GM23338 (cell line): ENCODE data around the gene TNS1. TPM values are rescaled to one million over a fixed set of nuclear protein-coding genes. Genes with fewer than 3 reads are reported as not detected.

Experiments
- ATAC-seq: fragments of 200-7000 bp; cut with Tn5 transposase; 3 replicates; pipeline ENCODE4 v1.9.1; 2020
- DNase-seq: peaks from one replicate; pipeline ENCODE4 v3.0.0-alpha.2; 2015; ENCODE audit warnings: low spot score
- H2AFZ ChIP-seq: fragments of 200-600 bp; sonication (generic); 2 replicates; pipeline ENCODE4 v1.8.0; 2016; ENCODE audit warnings: antibody characterized with exemption, mild to moderate bottlenecking, moderate library complexity
- H3F3A ChIP-seq: fragments of 200-600 bp; sonication (generic); replicated peaks from 2 replicates; pipeline ENCODE4 v1.8.0; 2017; ENCODE audit warnings: antibody characterized with exemption, mixed run types, low read depth
- H3K27ac ChIP-seq: fragments of 200-600 bp; sonication (generic); 2 replicates; pipeline ENCODE4 v1.6.1; 2016; ENCODE audit warnings: low read depth
- H3K27me3 ChIP-seq: fragments of 200-600 bp; sonication (generic); 2 replicates; pipeline ENCODE4 v1.8.0; 2016; ENCODE audit warnings: mild to moderate bottlenecking, mixed run types, moderate library complexity; ENCODE audit not compliant: insufficient read depth
- H3K36me3 ChIP-seq: fragments of 200-600 bp; sonication (generic); 2 replicates; pipeline ENCODE4 v1.8.0; 2016; ENCODE audit warnings: mild to moderate bottlenecking; ENCODE audit not compliant: insufficient read depth
- H3K4me1 ChIP-seq: fragments of 200-600 bp; sonication (generic); 2 replicates; pipeline ENCODE4 v1.8.0; 2016; ENCODE audit warnings: mild to moderate bottlenecking, moderate library complexity; ENCODE audit not compliant: insufficient read depth
- H3K4me2 ChIP-seq: fragments of 200-600 bp; sonication (generic); 2 replicates; pipeline ENCODE4 v1.7.1; 2017; ENCODE audit warnings: mixed run types
- H3K4me3 ChIP-seq: fragments of 200-600 bp; sonication (generic); 2 replicates; pipeline ENCODE4 v1.6.1; 2016; ENCODE audit warnings: mixed run types
- H3K79me2 ChIP-seq: fragments of 200-600 bp; sonication (generic); replicated peaks from 2 replicates; pipeline ENCODE4 v1.8.0; 2017; ENCODE audit warnings: mild to moderate bottlenecking; ENCODE audit not compliant: insufficient read depth
- H3K9me2 ChIP-seq: fragments of 200-600 bp; sonication (generic); 2 replicates; pipeline ENCODE4 v1.8.0; 2017; ENCODE audit not compliant: insufficient read depth
- H4K20me1 ChIP-seq: fragments of 200-600 bp; sonication (generic); replicated peaks from 2 replicates; pipeline ENCODE4 v1.8.0; 2017; ENCODE audit warnings: mild to moderate bottlenecking; ENCODE audit not compliant: insufficient read depth
- H3K27ac Mint-ChIP-seq: 2 replicates; pipeline ENCODE4 v1.8.0; 2020; ENCODE audit warnings: inconsistent platforms, mild to moderate bottlenecking, moderate library complexity, mixed read lengths
- H3K27me3 Mint-ChIP-seq: 3 replicates; pipeline ENCODE4 v1.8.0; 2022; ENCODE audit warnings: low read depth, mild to moderate bottlenecking, moderate library complexity, mixed read lengths, inconsistent platforms; ENCODE audit not compliant: insufficient read depth, poor library complexity
- H3K36me3 Mint-ChIP-seq: 3 replicates; pipeline ENCODE4 v1.8.0; 2021; ENCODE audit warnings: low read depth, mild to moderate bottlenecking, inconsistent platforms, moderate library complexity, mixed read lengths
- H3K4me1 Mint-ChIP-seq: 3 replicates; pipeline ENCODE4 v1.8.0; 2020; ENCODE audit warnings: mild to moderate bottlenecking, inconsistent platforms, mixed read lengths
- H3K4me3 Mint-ChIP-seq: 3 replicates; pipeline ENCODE4 v1.8.0; 2021; ENCODE audit warnings: moderate library complexity, mild to moderate bottlenecking, inconsistent platforms, mixed read lengths
- H3K9me3 Mint-ChIP-seq: 3 replicates; pipeline ENCODE4 v1.8.0; 2020; ENCODE audit warnings: moderate library complexity, mild to moderate bottlenecking, inconsistent platforms, mixed read lengths
- CREB1 ChIP-seq: fragments of 250-450 bp; sonication (Bioruptor Pico); IDR thresholded peaks from 2 replicates; pipeline ENCODE4 v1.5.0; 2020; ENCODE audit warnings: low read depth, mild to moderate bottlenecking, moderate library complexity
- ETS1 ChIP-seq: IDR thresholded peaks from 2 replicates; pipeline ENCODE4 v1.6.1; 2016; ENCODE audit warnings: antibody characterized with exemption
- EZH2 ChIP-seq: fragments of 200-600 bp; sonication (generic); IDR thresholded peaks from one replicate; pipeline ENCODE4 v1.8.0; 2017; ENCODE audit warnings: antibody characterized with exemption, mild to moderate bottlenecking, low read depth; ENCODE audit not compliant: unreplicated experiment
- EZH2phosphoT487 ChIP-seq: fragments of 200-600 bp; sonication (generic); IDR thresholded peaks from one replicate; pipeline ENCODE4 v1.8.1; 2018; ENCODE audit warnings: antibody characterized with exemption; ENCODE audit not compliant: unreplicated experiment
- JUNB ChIP-seq: IDR thresholded peaks from one replicate; pipeline ENCODE4 v1.6.1; 2016; ENCODE audit warnings: antibody characterized with exemption; ENCODE audit not compliant: unreplicated experiment
- NANOG ChIP-seq: IDR thresholded peaks from 2 replicates; pipeline ENCODE4 v1.6.1; 2016; ENCODE audit warnings: antibody characterized with exemption, borderline replicate concordance
- POLR2AphosphoS5 ChIP-seq: IDR thresholded peaks from 2 replicates; pipeline ENCODE4 v1.6.1; 2016; ENCODE audit warnings: antibody characterized with exemption, low read depth
- STAT1 ChIP-seq: IDR thresholded peaks from one replicate; pipeline ENCODE4 v1.6.1; 2016; ENCODE audit warnings: antibody characterized with exemption; ENCODE audit not compliant: unreplicated experiment
- ZNF114 ChIP-seq: fragments of 250-450 bp; sonication (Bioruptor Pico); IDR thresholded peaks from 2 replicates; pipeline ENCODE4 v1.5.0; 2020; ENCODE audit warnings: mild to moderate bottlenecking, moderate library complexity
- ZNF331 ChIP-seq: fragments of 250-450 bp; sonication (Bioruptor Pico); IDR thresholded peaks from 2 replicates; pipeline ENCODE4 v1.5.0; 2020; ENCODE audit warnings: low read depth, mild to moderate bottlenecking, moderate library complexity
- polyA plus RNA-seq: library from polyadenylated mRNA; unstranded; fragments of >200 nt; fragmentation: Nextera tagmentation; extraction: Ambion mirVana; gene quantifications from 2 replicates; pipeline ENCODE4 v1.2.1, GENCODE V29; 2016
- total RNA-seq: library from RNA; depleted of rRNA; stranded (reverse); fragments of >200 nt; shearing (Covaris generic); gene quantifications from 2 replicates; pipeline ENCODE4 v1.2.3, GENCODE V29; 2014
- TF ChIP-seq, protein P1 (sequence below), 2 experiments: fragments of 200-600 bp in 1 of 2; sonication (generic) in 1 of 2; conservative IDR thresholded peaks; 2 replicates each; pipeline versions ENCODE4 v1.5.1 to v1.6.1; 2016 to 2017; ENCODE audit warnings: antibody characterized with exemption in 2 of 2, low read depth in 2 of 2, mild to moderate bottlenecking in 2 of 2, moderate library complexity in 1 of 2
- TF ChIP-seq, protein P2 (sequence below): fragments of 250-450 bp; sonication (Bioruptor Pico); IDR thresholded peaks from 2 replicates; pipeline ENCODE4 v1.5.0; 2020; ENCODE audit warnings: mild to moderate bottlenecking, moderate library complexity
- TF ChIP-seq, protein P3 (sequence below): IDR thresholded peaks from one replicate; pipeline ENCODE4 v1.6.1; 2018; ENCODE audit warnings: antibody characterized with exemption; ENCODE audit not compliant: unreplicated experiment

TNS1 gene
- total and polyA plus RNA-seq, 2 experiments from 2014 or later = 2.0 to 7.4 TPM

DNA sequence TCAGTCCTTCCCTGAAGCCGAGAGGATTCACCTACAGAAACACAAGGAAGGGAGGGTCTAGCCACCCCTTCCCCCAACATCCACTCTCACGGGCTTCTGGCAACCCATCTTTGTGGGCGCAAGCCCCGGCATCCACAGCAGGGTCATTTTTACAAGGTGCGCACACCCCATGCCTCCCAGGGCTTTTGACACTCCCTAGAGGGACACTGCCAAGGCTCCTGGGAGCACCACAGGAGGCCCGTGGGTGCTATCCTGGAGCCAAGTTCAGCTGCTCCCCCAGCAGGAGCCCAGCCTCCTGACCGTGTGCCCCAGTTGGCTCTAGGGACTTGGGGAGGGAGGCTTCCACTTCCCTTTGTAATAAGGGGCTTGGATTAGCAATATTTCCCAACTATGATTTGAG lies 251.6 kb downstream of the TNS1 start:
- Mint-ChIP-seq H3K4me1 (peaks cover 4% of the 10 kb centered on the region; the same call in 2 of the 3 replicates), H3K27me3 (peaks cover 5% of the 10 kb centered on the region), H3K9me3 (no peaks in the 10 kb centered on the region), H3K27ac (no peak overlapping the region), H3K36me3 (no peaks in the 10 kb centered on the region), H3K4me3 (no peak overlapping the region)
- Histone ChIP-seq H2AFZ (no peak overlapping the region), H4K20me1 (no peaks in the 10 kb centered on the region), H3F3A (no peaks in the 10 kb centered on the region), H3K4me3 (no peak overlapping the region), H3K36me3 (no peaks in the 10 kb centered on the region), H3K27me3 (0 out of 2 replicates have a peak, but pooled peaks cover 5% of the 10 kb centered on the region), H3K4me2 (no peak overlapping the region), H3K79me2 (no peaks in the 10 kb centered on the region), H3K4me1 (peaks cover 5% of the 10 kb centered on the region; the same call in 1 of the 2 replicates), H3K27ac (no peak overlapping the region), H3K9me2 (no peaks in the 10 kb centered on the region)
- TF ChIP-seq ZNF331 (CRISPR knock-in tag) (no peak), POLR2AphosphoS5 (no peak), CREB1 (CRISPR knock-in tag) (no peak), EZH2phosphoT487 (no peak), NANOG (no peak), STAT1 (no peak), JUNB (no peak), EZH2 (no peak), ZNF114 (CRISPR knock-in tag) (no peak), ETS1 (no peak)
- TF ChIP-seq, protein P1, sequence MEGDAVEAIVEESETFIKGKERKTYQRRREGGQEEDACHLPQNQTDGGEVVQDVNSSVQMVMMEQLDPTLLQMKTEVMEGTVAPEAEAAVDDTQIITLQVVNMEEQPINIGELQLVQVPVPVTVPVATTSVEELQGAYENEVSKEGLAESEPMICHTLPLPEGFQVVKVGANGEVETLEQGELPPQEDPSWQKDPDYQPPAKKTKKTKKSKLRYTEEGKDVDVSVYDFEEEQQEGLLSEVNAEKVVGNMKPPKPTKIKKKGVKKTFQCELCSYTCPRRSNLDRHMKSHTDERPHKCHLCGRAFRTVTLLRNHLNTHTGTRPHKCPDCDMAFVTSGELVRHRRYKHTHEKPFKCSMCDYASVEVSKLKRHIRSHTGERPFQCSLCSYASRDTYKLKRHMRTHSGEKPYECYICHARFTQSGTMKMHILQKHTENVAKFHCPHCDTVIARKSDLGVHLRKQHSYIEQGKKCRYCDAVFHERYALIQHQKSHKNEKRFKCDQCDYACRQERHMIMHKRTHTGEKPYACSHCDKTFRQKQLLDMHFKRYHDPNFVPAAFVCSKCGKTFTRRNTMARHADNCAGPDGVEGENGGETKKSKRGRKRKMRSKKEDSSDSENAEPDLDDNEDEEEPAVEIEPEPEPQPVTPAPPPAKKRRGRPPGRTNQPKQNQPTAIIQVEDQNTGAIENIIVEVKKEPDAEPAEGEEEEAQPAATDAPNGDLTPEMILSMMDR (conservative IDR thresholded peaks at IDR 0.05; ENCODE audit: low read depth in 2 of 2) = no peak
- TF ChIP-seq, protein P2, sequence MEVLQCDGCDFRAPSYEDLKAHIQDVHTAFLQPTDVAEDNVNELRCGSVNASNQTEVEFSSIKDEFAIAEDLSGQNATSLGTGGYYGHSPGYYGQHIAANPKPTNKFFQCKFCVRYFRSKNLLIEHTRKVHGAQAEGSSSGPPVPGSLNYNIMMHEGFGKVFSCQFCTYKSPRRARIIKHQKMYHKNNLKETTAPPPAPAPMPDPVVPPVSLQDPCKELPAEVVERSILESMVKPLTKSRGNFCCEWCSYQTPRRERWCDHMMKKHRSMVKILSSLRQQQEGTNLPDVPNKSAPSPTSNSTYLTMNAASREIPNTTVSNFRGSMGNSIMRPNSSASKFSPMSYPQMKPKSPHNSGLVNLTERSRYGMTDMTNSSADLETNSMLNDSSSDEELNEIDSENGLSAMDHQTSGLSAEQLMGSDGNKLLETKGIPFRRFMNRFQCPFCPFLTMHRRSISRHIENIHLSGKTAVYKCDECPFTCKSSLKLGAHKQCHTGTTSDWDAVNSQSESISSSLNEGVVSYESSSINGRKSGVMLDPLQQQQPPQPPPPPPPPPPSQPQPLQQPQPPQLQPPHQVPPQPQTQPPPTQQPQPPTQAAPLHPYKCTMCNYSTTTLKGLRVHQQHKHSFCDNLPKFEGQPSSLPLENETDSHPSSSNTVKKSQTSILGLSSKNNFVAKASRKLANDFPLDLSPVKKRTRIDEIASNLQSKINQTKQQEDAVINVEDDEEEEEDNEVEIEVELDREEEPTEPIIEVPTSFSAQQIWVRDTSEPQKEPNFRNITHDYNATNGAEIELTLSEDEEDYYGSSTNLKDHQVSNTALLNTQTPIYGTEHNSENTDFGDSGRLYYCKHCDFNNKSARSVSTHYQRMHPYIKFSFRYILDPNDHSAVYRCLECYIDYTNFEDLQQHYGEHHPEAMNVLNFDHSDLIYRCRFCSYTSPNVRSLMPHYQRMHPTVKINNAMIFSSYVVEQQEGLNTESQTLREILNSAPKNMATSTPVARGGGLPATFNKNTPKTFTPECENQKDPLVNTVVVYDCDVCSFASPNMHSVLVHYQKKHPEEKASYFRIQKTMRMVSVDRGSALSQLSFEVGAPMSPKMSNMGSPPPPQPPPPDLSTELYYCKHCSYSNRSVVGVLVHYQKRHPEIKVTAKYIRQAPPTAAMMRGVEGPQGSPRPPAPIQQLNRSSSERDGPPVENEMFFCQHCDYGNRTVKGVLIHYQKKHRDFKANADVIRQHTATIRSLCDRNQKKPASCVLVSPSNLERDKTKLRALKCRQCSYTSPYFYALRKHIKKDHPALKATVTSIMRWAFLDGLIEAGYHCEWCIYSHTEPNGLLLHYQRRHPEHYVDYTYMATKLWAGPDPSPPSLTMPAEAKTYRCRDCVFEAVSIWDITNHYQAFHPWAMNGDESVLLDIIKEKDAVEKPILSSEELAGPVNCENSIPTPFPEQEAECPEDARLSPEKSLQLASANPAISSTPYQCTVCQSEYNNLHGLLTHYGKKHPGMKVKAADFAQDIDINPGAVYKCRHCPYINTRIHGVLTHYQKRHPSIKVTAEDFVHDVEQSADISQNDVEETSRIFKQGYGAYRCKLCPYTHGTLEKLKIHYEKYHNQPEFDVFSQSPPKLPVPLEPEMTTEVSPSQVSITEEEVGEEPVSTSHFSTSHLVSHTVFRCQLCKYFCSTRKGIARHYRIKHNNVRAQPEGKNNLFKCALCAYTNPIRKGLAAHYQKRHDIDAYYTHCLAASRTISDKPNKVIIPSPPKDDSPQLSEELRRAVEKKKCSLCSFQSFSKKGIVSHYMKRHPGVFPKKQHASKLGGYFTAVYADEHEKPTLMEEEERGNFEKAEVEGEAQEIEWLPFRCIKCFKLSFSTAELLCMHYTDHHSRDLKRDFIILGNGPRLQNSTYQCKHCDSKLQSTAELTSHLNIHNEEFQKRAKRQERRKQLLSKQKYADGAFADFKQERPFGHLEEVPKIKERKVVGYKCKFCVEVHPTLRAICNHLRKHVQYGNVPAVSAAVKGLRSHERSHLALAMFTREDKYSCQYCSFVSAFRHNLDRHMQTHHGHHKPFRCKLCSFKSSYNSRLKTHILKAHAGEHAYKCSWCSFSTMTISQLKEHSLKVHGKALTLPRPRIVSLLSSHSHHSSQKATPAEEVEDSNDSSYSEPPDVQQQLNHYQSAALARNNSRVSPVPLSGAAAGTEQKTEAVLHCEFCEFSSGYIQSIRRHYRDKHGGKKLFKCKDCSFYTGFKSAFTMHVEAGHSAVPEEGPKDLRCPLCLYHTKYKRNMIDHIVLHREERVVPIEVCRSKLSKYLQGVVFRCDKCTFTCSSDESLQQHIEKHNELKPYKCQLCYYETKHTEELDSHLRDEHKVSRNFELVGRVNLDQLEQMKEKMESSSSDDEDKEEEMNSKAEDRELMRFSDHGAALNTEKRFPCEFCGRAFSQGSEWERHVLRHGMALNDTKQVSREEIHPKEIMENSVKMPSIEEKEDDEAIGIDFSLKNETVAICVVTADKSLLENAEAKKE (CRISPR knock-in tag) = no peak
- TF ChIP-seq, protein P3, sequence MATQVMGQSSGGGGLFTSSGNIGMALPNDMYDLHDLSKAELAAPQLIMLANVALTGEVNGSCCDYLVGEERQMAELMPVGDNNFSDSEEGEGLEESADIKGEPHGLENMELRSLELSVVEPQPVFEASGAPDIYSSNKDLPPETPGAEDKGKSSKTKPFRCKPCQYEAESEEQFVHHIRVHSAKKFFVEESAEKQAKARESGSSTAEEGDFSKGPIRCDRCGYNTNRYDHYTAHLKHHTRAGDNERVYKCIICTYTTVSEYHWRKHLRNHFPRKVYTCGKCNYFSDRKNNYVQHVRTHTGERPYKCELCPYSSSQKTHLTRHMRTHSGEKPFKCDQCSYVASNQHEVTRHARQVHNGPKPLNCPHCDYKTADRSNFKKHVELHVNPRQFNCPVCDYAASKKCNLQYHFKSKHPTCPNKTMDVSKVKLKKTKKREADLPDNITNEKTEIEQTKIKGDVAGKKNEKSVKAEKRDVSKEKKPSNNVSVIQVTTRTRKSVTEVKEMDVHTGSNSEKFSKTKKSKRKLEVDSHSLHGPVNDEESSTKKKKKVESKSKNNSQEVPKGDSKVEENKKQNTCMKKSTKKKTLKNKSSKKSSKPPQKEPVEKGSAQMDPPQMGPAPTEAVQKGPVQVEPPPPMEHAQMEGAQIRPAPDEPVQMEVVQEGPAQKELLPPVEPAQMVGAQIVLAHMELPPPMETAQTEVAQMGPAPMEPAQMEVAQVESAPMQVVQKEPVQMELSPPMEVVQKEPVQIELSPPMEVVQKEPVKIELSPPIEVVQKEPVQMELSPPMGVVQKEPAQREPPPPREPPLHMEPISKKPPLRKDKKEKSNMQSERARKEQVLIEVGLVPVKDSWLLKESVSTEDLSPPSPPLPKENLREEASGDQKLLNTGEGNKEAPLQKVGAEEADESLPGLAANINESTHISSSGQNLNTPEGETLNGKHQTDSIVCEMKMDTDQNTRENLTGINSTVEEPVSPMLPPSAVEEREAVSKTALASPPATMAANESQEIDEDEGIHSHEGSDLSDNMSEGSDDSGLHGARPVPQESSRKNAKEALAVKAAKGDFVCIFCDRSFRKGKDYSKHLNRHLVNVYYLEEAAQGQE = no peak
- ATAC-seq (no peak), DNase-seq (no peak)
